AG10803 (cell line): ENCODE results near the gene ISCA2.

Experiments used
- DNase-seq: peaks from one replicate; pipeline ENCODE4 v3.0.0; 2010; ENCODE audit warnings: low read depth
- H3K4me3 ChIP-seq: 2 replicates; pipeline ENCODE4 v1.5.1; 2011; ENCODE audit warnings: mild to moderate bottlenecking, low read length, control low read depth
- TF ChIP-seq, protein P1 (sequence below): conservative IDR thresholded peaks from 2 replicates; pipeline ENCODE4 v1.5.1; 2011; ENCODE audit warnings: mild to moderate bottlenecking, low read length, control low read depth, inconsistent platforms

The ISCA2 gene

DNA sequence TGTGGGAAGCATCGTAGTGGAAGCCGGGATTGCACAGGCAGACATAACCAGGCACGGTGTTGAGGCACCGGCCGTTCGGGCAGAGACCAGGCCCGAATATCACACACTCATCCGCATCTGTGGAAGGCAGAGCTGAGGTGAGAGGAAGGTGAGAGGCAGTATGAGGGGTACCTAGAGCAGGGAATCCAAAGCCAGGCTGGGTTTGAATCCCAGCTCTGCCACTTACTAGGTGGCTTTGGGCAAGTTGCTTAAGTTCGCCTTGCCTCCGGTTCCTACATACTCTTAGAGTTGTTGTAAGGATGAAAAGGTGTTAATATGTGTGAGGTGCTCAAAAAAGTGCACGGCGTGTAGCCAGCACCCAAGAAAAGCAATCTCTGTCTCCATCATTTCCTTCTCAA, 10.4 kb downstream of the ISCA2 start:
- no peak overlapping the region for H3K4me3 ChIP-seq
- no peak for DNase-seq
- TF ChIP-seq, protein P1, sequence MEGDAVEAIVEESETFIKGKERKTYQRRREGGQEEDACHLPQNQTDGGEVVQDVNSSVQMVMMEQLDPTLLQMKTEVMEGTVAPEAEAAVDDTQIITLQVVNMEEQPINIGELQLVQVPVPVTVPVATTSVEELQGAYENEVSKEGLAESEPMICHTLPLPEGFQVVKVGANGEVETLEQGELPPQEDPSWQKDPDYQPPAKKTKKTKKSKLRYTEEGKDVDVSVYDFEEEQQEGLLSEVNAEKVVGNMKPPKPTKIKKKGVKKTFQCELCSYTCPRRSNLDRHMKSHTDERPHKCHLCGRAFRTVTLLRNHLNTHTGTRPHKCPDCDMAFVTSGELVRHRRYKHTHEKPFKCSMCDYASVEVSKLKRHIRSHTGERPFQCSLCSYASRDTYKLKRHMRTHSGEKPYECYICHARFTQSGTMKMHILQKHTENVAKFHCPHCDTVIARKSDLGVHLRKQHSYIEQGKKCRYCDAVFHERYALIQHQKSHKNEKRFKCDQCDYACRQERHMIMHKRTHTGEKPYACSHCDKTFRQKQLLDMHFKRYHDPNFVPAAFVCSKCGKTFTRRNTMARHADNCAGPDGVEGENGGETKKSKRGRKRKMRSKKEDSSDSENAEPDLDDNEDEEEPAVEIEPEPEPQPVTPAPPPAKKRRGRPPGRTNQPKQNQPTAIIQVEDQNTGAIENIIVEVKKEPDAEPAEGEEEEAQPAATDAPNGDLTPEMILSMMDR, result no peak

DNA sequence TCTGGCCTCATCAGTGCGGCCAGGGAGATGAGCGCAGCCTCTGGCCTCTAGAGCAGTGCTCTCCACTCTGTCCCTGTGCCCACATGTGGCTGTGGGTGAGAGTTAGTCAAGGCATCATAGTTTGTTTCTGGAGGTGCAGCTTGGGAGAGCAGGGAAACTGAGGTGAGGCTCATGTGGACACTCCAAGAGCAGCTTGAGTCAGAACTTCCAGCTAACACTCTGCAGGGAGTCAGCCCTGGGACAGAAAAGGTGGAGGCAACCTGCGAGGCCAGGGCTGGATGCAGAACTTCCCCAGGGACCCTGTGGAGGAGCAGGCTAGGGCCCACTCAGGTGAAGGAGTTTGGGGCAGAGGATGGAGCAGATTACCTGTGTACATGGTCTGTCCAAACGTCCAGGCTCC, 10.8 kb downstream of the ISCA2 start:
- H3K4me3 ChIP-seq, result no peak overlapping the region
- DNase-seq, result no peak
- TF ChIP-seq, protein P1, result no peak

GRCh38 chr14:74504874-74505720, 11.5 kb downstream of the ISCA2 start:
- TF ChIP-seq, protein P1, result no peak
- no peak overlapping the region for H3K4me3 ChIP-seq
- no peak for DNase-seq

DNA sequence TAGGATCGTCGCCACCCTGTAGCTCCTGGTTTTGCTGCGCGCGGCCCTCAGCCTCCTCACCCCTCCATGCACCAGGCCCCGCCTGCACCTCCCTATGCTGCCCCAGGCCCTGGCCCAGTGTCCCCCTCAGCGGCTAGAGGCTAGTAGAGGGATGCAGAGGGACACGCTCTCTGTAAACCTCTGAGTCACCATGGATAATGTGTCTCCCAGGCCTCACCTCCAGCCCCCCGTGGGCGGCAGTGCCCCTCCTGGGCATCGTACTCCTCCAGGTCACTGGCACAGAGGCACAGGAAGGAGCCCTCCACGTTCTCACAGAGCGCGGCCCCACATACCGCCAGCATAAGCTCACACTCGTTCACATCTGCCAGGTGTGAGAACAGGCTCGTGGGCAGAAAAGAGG, 12.3 kb downstream of the ISCA2 start:
- no peak for DNase-seq
- no peak overlapping the region for H3K4me3 ChIP-seq
- TF ChIP-seq, protein P1, result no peak

- no peak for DNase-seq
- H3K4me3 ChIP-seq, result no peak overlapping the region
- TF ChIP-seq, protein P1, result no peak
Observed at GRCh38 chr14:74506411-74506851, 12.9 kb downstream of the ISCA2 start.

GRCh38 chr14:74507085-74507484, 13.5 kb downstream of the ISCA2 start:
- no peak overlapping the region for H3K4me3 ChIP-seq
- TF ChIP-seq, protein P1, result no peak
- DNase-seq, result no peak

DNA sequence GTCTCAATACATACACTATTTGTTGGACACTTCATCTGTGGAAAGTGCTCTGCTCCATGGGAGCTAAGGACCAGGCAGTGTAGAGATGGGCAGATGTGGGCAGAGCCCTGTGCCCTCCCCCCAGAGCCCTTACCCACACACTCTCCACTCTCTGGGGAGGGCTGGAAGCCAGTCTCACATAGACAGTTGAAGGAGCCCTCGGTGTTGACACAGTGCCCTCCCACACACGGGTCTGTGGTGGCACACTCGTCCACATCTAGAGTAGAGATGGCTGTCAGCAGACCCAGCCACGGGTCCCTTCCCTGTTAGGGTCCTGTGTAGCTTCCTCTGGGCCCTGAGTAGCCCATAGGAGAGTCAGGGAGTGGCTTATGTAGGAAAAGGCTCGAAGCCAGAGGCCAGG, 14.3 kb downstream of the ISCA2 start:
- TF ChIP-seq, protein P1, result no peak
- no peak for DNase-seq
- H3K4me3 ChIP-seq, result no peak overlapping the region
